ENCODE results near the gene NXNL1. TPM values are rescaled to one million over a fixed set of nuclear protein-coding genes. Genes with fewer than 3 reads are reported as not detected.

NXNL1 gene
- total RNA-seq, 1 donor from 2014 or later: not detected

- H3K4me1 ChIP-seq: peaks cover 45% of the 10 kb centered on the region
- ATAC-seq (no peak), DNase-seq (no peak)
- TF ChIP-seq CTCF (IDR thresholded peaks at IDR 0.05): no peak
- H3K27ac ChIP-seq: no peak overlapping the region
- intact Hi-C loops (cut with DNase I): no loop called here
- H3K4me3 ChIP-seq: peak overlapping the region; percentile 79
- no peaks in the 10 kb centered on the region for H3K9me3 ChIP-seq
- no peaks in the 10 kb centered on the region for H3K27me3 ChIP-seq (ENCODE audit: low read depth)
- no peaks in the 10 kb centered on the region for H3K36me3 ChIP-seq
These were observed 10.8 kb upstream of the NXNL1 start for GRCh38 chr19:17471410-17472125.

GRCh38 chr19:17470068-17470841, 9.5 kb upstream of the NXNL1 start, which contains the start of gene SLC27A1:
Gene SLC27A1 (plus strand): TSS chr19:17470524. CDS start chr19:17470541, 17 bp downstream.
- Histone ChIP-seq H3K9me3 (no peaks in the 10 kb centered on the region), H3K27me3 (ENCODE audit: low read depth) (no peaks in the 10 kb centered on the region), H3K36me3 (no peaks in the 10 kb centered on the region), H3K27ac (peak within 1 kb of the TSS; percentile 84), H3K4me3 (peak within 1 kb of the TSS; percentile 79), H3K4me1 (peaks cover 42% of the 10 kb centered on the region)
- intact Hi-C loops (cut with DNase I): no loop called here
- TF ChIP-seq CTCF (IDR thresholded peaks at IDR 0.05): no peak
- ATAC-seq (peak; percentile 94 to 95), DNase-seq (peak; percentile 99)

- H3K4me1 ChIP-seq: peaks cover 36% of the 10 kb centered on the region
- no peaks in the 10 kb centered on the region for H3K27me3 ChIP-seq (ENCODE audit: low read depth)
- TF ChIP-seq CTCF (IDR thresholded peaks at IDR 0.05): no peak
- intact Hi-C loops (cut with DNase I): no loop called here
- H3K4me3 ChIP-seq: peak overlapping the region; percentile 79
- peak; percentile 89 to 92 for ATAC-seq
- H3K36me3 ChIP-seq: no peaks in the 10 kb centered on the region
- peak; percentile 98 for DNase-seq
- H3K27ac ChIP-seq: peak overlapping the region; percentile 84
- no peaks in the 10 kb centered on the region for H3K9me3 ChIP-seq
These were observed 8.8 kb upstream of the NXNL1 start for GRCh38 chr19:17469481-17470067.

- no peaks in the 10 kb centered on the region for H3K9me3 ChIP-seq
- H3K27me3 ChIP-seq (ENCODE audit: low read depth): no peaks in the 10 kb centered on the region
- H3K4me3 ChIP-seq: peak overlapping the region; percentile 79
- DNase-seq (no peak), ATAC-seq (peak in 1 of 2 donors; percentile 0)
- H3K4me1 ChIP-seq: peaks cover 36% of the 10 kb centered on the region
- TF ChIP-seq CTCF (IDR thresholded peaks at IDR 0.05): no peak
- H3K27ac ChIP-seq: peak overlapping the region; percentile 84
- H3K36me3 ChIP-seq: no peaks in the 10 kb centered on the region
- intact Hi-C loops (cut with DNase I): no loop called here
These were observed 8.4 kb upstream of the NXNL1 start for GRCh38 chr19:17469092-17469480.

- no peak for TF ChIP-seq CTCF (IDR thresholded peaks at IDR 0.05)
- H3K4me3 ChIP-seq: peak overlapping the region; percentile 79
- ATAC-seq (peak; percentile 10 to 11), DNase-seq (peak; percentile 78)
- intact Hi-C loops (cut with DNase I): no loop called here
- H3K27ac ChIP-seq: peak overlapping the region; percentile 84
- no peaks in the 10 kb centered on the region for H3K9me3 ChIP-seq
- H3K36me3 ChIP-seq: no peaks in the 10 kb centered on the region
- peaks cover 36% of the 10 kb centered on the region for H3K4me1 ChIP-seq
- no peaks in the 10 kb centered on the region for H3K27me3 ChIP-seq (ENCODE audit: low read depth)
These were observed 7.8 kb upstream of the NXNL1 start for GRCh38 chr19:17468302-17469091.

All from lower lobe of right lung (tissue), 2 donors.